ENCODE measurements around the gene PLAU. TPM values are rescaled to one million over a fixed set of nuclear protein-coding genes. Genes with fewer than 3 reads are reported as not detected.

The PLAU gene
- total and polyA plus RNA-seq, 9 of the 15 experiments (the other 6 are each of a cell fraction or from before 2014, with no cell fraction given): 2.1 to 16.9 (median 3.3) TPM

- 0 out of 2 replicates have a peak, but pooled peaks cover 1% of the 10 kb centered on the region for H3K9me3 ChIP-seq (replicated peaks; ENCODE audit: control insufficient read depth, insufficient read depth, low read depth, low read length)
- ChIA-PET CTCF (ENCODE audit: low intra/inter-chr PET ratio) (no interaction called here), POLR2A (interaction anchor here (0.6 to 1.5 kb wide), 2 partner anchors 27 to 84 kb away, joined by 3 read pairs; no protein-coding TSS in a partner anchor)
- intact Hi-C loops (cut with micrococcal nuclease) (no loop called here), in situ Hi-C loops (cut with MboI) (no loop called here)
- H3K4me1 ChIP-seq (replicated peaks in 1 of 2; ENCODE audit: control insufficient read depth in 2 of 2, insufficient read depth in 2 of 2, low read length in 2 of 2): peaks cover 0 to 7% of the 10 kb centered on the region in 2 experiments; a peak in 2 of 5 replicates
- WGBS (ENCODE audit: insufficient coverage, low coverage, missing lambda C conversion rate): 71% methylated on average over 9 of the region's 10 CpGs
- H3K27me3 ChIP-seq (ENCODE audit: control insufficient read depth in 2 of 2, insufficient read depth in 2 of 2, low read length in 2 of 2): no peaks in the 10 kb centered on the region
- no peaks in the 10 kb centered on the region for H3K36me3 ChIP-seq (ENCODE audit: control insufficient read depth, insufficient read depth, low read length)
- no peak overlapping the region for H3K4me3 ChIP-seq
- no peak overlapping the region for H3K4me2 ChIP-seq (ENCODE audit: insufficient read depth, low read length)
- BruUV-seq (replicated peaks): no TSS peak
- H3K9ac ChIP-seq (ENCODE audit: insufficient read depth in 1 of 2, low read depth in 2 of 2, low read length in 2 of 2): no peak overlapping the region
- H3K27ac ChIP-seq (ENCODE audit: extremely low read depth, low read depth, low read length): no peak overlapping the region
- no peaks in the 10 kb centered on the region for H4K20me1 ChIP-seq (replicated peaks; ENCODE audit: control insufficient read depth, insufficient read depth, low read length)
- FAIRE-seq: no peak
- ATAC-seq: no peak; the same call in 2 of the 3 replicates
- no peaks in the 10 kb centered on the region for H3K79me2 ChIP-seq (ENCODE audit: control insufficient read depth, insufficient read depth, low read length)
- H2AFZ ChIP-seq (ENCODE audit: low read depth, low read length): peak overlapping the region; percentile 70
- no peak for DNase-seq (ENCODE audit: extremely low read depth in 1 of 4, low spot score in 3 of 4)
- H3K9me1 ChIP-seq (ENCODE audit: control insufficient read depth, insufficient read depth, low read length): no peaks in the 10 kb centered on the region
- no peak for TF ChIP-seq STAT6 (CRISPR knock-in tag; IDR thresholded peaks at IDR 0.05)
- TF ChIP-seq AFF4 (CRISPR knock-in tag; IDR thresholded peaks at IDR 0.05): no peak
- TF ChIP-seq HDAC3 (IDR thresholded peaks at IDR 0.05; ENCODE audit: borderline replicate concordance, partially characterized antibody): no peak
- TF ChIP-seq DEAF1 (CRISPR knock-in tag; IDR thresholded peaks at IDR 0.05): no peak
- no peak for TF ChIP-seq ZNF584 (CRISPR knock-in tag; IDR thresholded peaks at IDR 0.05; ENCODE audit: low read depth)
- 0 out of 2 replicates have a peak, but pooled peaks have one; percentile 47 for TF ChIP-seq HDGF (IDR thresholded peaks at IDR 0.05)
- TF ChIP-seq NFIX (CRISPR knock-in tag; IDR thresholded peaks at IDR 0.05; ENCODE audit: low read depth): no peak
- TF ChIP-seq TFAM (CRISPR knock-in tag; conservative IDR thresholded peaks at IDR 0.05): no peak
- no peak for TF ChIP-seq ZNF384 (IDR thresholded peaks at IDR 0.05; ENCODE audit: low read depth, low read length)
- no peak for TF ChIP-seq TRIM25 (IDR thresholded peaks at IDR 0.05; ENCODE audit: borderline replicate concordance)
- TF ChIP-seq MCM7 (IDR thresholded peaks at IDR 0.05): no peak
These were observed 38.2 kb downstream of the PLAU start for GRCh38 chr10:73948947-73949633.

Measured in K562 (cell line).